Endothelial cell of umbilical vein (primary cell): Measurements from ENCODE around the gene KCP. TPM values are rescaled to one million over a fixed set of nuclear protein-coding genes. Genes with fewer than 3 reads are reported as not detected.

Experiments
- BruUV-seq: library from RNA; stranded (reverse); fragments of 400-500 nt; replicated peaks from 2 replicates; lab custom pipeline; 2021; lab: Mats Ljungman, UMichigan
- CTCF ChIA-PET: fragments of 300-600, 350-600 bp; sonication (Branson Sonifier 250); formaldehyde crosslinking; loops from one replicate; lab custom pipeline; 2021; ENCODE audit warnings: antibody characterized with exemption, inconsistent platforms; lab: Charles Lee
- POLR2A ChIA-PET: fragments of 300-600, 350-600 bp; sonication (Branson Sonifier 250); formaldehyde crosslinking; loops from one replicate; lab custom pipeline; 2021; ENCODE audit warnings: antibody characterized with exemption, inconsistent platforms; lab: Charles Lee
- DNase-seq: peaks from one replicate; pipeline ENCODE4 v3.0.0-alpha.2; 2011; ENCODE audit warnings: low read depth, low spot score
- FAIRE-seq: peaks from 2 replicates; lab custom pipeline; 2011; peaks lifted over from hg19 to GRCh38; lab: Jason Lieb, UNC
- H2AFZ ChIP-seq: 2 replicates; pipeline ENCODE4 v1.6.0; 2012; ENCODE audit warnings: low read depth, low read length, control low read depth, inconsistent platforms
- H3K27ac ChIP-seq: 2 replicates; pipeline ENCODE4 v1.5.1; 2011; ENCODE audit warnings: low read depth, mild to moderate bottlenecking, control low read depth, low read length, moderate library complexity; ENCODE audit not compliant: insufficient read depth
- H3K27me3 ChIP-seq, 2 experiments: 2 replicates each; pipeline versions ENCODE4 v1.6.0 to v1.6.1; 2011; ENCODE audit warnings: low read length in 2 of 2, mixed read lengths in 1 of 2; ENCODE audit not compliant: control insufficient read depth in 2 of 2, insufficient read depth in 2 of 2
- H3K36me3 ChIP-seq, 2 experiments: 2 replicates in 1 of 2; 3 replicates in 1 of 2; pipeline ENCODE4 v1.5.1; 2011; ENCODE audit warnings: low read length in 2 of 2, mild to moderate bottlenecking in 1 of 2, moderate library complexity in 1 of 2; ENCODE audit not compliant: control insufficient read depth in 2 of 2, insufficient read depth in 2 of 2; ENCODE audit errors: extremely low read depth in 1 of 2
- H3K4me1 ChIP-seq: 3 replicates; pipeline ENCODE4 v1.5.1; 2011; ENCODE audit warnings: mild to moderate bottlenecking, low read length; ENCODE audit not compliant: control insufficient read depth, insufficient read depth; ENCODE audit errors: extremely low read depth
- H3K4me2 ChIP-seq: 2 replicates; pipeline ENCODE4 v1.6.1; 2011; ENCODE audit warnings: low read length, control low read depth, mixed read lengths; ENCODE audit not compliant: insufficient read depth
- H3K4me3 ChIP-seq, 3 experiments: fragments of 200-600 bp in 1 of 3; sonication (generic), shearing (Covaris generic) in 1 of 3; replicated peaks in 1 of 3; 2 replicates each; pipeline ENCODE4 v1.5.1; 2011 to 2016; ENCODE audit warnings: control low read depth in 3 of 3, low read length in 3 of 3, mild to moderate bottlenecking in 2 of 3, inconsistent platforms in 1 of 3, low read depth in 1 of 3, moderate library complexity in 1 of 3; ENCODE audit not compliant: insufficient read depth in 1 of 3
- H3K79me2 ChIP-seq: 2 replicates; pipeline ENCODE4 v1.6.0; 2012; ENCODE audit warnings: low read length, inconsistent platforms; ENCODE audit not compliant: control insufficient read depth, insufficient read depth
- H3K9ac ChIP-seq: replicated peaks from 2 replicates; pipeline ENCODE3; 2011; ENCODE audit warnings: low read length, control low read depth; ENCODE audit not compliant: insufficient read depth; ENCODE audit errors: extremely low read depth
- H3K9me1 ChIP-seq: replicated peaks from 3 replicates; pipeline ENCODE4 v1.6.0; 2011; ENCODE audit warnings: mild to moderate bottlenecking, low read length; ENCODE audit not compliant: control insufficient read depth, insufficient read depth; ENCODE audit errors: extremely low read depth
- H3K9me3 ChIP-seq: replicated peaks from 2 replicates; pipeline ENCODE4 v1.5.1; 2012; ENCODE audit warnings: low read length, inconsistent platforms; ENCODE audit not compliant: control insufficient read depth, insufficient read depth
- H4K20me1 ChIP-seq: replicated peaks from 2 replicates; pipeline ENCODE3; 2011; ENCODE audit warnings: mild to moderate bottlenecking, low read length; ENCODE audit not compliant: control insufficient read depth, insufficient read depth; ENCODE audit errors: extremely low read depth
- EZH2 ChIP-seq: IDR thresholded peaks from 2 replicates; pipeline ENCODE4 v1.6.1; 2012; ENCODE audit warnings: borderline replicate concordance, low read depth, mild to moderate bottlenecking, moderate library complexity, low read length, inconsistent platforms; ENCODE audit not compliant: severe bottlenecking
- FOS ChIP-seq: IDR thresholded peaks from 2 replicates; pipeline ENCODE4 v1.6.1; 2011; ENCODE audit warnings: mild to moderate bottlenecking, low read length, moderate library complexity, borderline replicate concordance; ENCODE audit not compliant: insufficient read depth
- GATA2 ChIP-seq: IDR thresholded peaks from 2 replicates; pipeline ENCODE4 v1.7.0; 2011; ENCODE audit warnings: low read depth, mild to moderate bottlenecking, moderate library complexity, mixed read lengths, low read length; ENCODE audit not compliant: insufficient read length, insufficient read depth
- JUN ChIP-seq: IDR thresholded peaks from 2 replicates; pipeline ENCODE4 v1.6.1; 2011; ENCODE audit warnings: borderline replicate concordance, low read depth; ENCODE audit not compliant: insufficient read length, insufficient read depth
- MYC ChIP-seq: IDR thresholded peaks from one replicate; pipeline ENCODE4 v1.6.1; 2011; ENCODE audit warnings: mild to moderate bottlenecking, low read depth, low read length
- POLR2A ChIP-seq: IDR thresholded peaks from 2 replicates; pipeline ENCODE4 v1.6.1; 2012; ENCODE audit warnings: low read depth, mild to moderate bottlenecking, control low read depth, low read length
- POLR2AphosphoS5 ChIP-seq: IDR thresholded peaks from 2 replicates; pipeline ENCODE4 v1.6.1; 2012; ENCODE audit warnings: low read depth, mild to moderate bottlenecking, control low read depth, low read length, moderate library complexity; ENCODE audit not compliant: insufficient read depth
- dilution Hi-C: fragments of 300-500 bp; cut with MboI; formaldehyde crosslinking; loops from one replicate; pipeline ENCODE4 v1.15.0; 2019; ENCODE audit warnings: low sequenced_read_pairs; ENCODE audit not compliant: extremely low pct_ligation_motif_present
- intact Hi-C: fragments of 100-400 bp; cut with micrococcal nuclease; formaldehyde crosslinking; loops from one replicate; pipeline ENCODE4 v1.10.0; 2022
- polyA plus RNA-seq, 4 experiments: library from polyadenylated mRNA; depleted of rRNA in 3 of 4; stranded (reverse) in 3 of 4; unstranded in 1 of 4; fragments of >200 nt; gene quantifications; 2 replicates each; pipeline versions ENCODE4 v1.2.1 to v1.2.3, GENCODE V29; 2011 to 2012; ENCODE audit warnings: missing spikeins in 1 of 4
- total RNA-seq: library from RNA; stranded (reverse); gene quantifications from 2 replicates; pipeline ENCODE4 v1.2.3, GENCODE V29; 2021
- TF ChIP-seq, protein P1 (sequence below), 2 donors: IDR thresholded peaks; 1 replicate in 1 of 2; 2 replicates in 1 of 2; pipeline ENCODE4 v1.5.1; 2011; ENCODE audit warnings: low read length in 2 of 2, mild to moderate bottlenecking in 2 of 2, moderate library complexity in 2 of 2, control low read depth in 1 of 2, inconsistent platforms in 1 of 2, low read depth in 1 of 2; ENCODE audit not compliant: insufficient read depth in 1 of 2; ENCODE audit errors: extremely low read depth in 1 of 2

Gene KCP
- total and polyA plus RNA-seq, 2 donors (not counting 3 experiments of a cell fraction or from before 2014, with no cell fraction given) = not detected

DNA sequence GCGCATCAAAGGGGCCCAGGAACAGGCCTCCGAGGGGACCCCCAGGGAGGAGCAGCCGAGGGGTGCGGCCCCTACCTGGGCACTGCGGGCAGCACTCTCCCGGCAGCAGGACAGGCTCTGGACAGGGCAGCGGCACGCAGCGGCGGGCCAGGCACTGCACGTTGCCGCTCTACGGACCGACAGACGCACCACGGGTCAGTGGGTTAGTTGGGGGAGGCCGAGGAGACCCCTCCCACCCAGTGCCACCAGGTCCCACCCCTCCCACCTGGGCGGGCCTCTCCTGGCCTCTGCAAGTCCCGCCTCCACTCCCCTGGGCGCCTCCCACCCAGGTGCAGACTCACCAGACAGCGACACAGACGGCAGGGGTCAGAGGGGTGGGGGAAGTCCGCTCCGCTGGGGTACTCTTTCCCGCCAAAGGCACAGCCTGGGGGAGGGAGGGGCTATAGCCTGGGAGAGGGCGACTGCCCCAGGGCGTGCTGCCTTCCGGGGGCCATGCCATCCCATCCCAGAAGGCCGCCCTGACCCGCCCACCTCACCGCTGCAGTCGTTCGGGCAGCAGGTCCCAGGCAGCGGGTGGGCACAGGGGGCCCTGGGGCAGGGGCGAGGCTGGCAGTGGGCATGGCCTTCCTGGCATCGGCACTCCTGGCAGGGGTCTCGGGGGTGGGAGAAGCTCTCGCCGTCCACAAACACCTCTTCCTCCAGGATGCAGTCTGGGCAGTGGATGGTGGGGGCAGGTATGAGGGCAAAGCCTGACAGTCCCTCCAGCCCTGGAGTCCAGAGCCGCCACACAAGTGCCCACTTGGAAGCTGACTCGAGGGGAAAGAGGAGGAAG, 19.2 kb downstream of the KCP start:
- Histone ChIP-seq H3K27me3 (peaks cover 6 to 14% of the 10 kb centered on the region in 2 experiments), H2AFZ (peak overlapping the region; percentile 22), H3K4me1 (no peaks in the 10 kb centered on the region), H3K79me2 (no peaks in the 10 kb centered on the region), H3K27ac (no peak overlapping the region), H4K20me1 (no peaks in the 10 kb centered on the region), H3K9me1 (no peaks in the 10 kb centered on the region), H3K36me3 (no peaks in the 10 kb centered on the region), H3K4me3 (no peak overlapping the region), H3K9me3 (no peaks in the 10 kb centered on the region), H3K4me2 (no peak overlapping the region), H3K9ac (no peak overlapping the region)
- ChIA-PET POLR2A (no interaction called here), CTCF (interaction anchor here (0.8 kb wide), 1 partner anchor 200 kb away, joined by 4 read pairs; no protein-coding TSS in a partner anchor)
- dilution Hi-C loops (no loop called here), intact Hi-C loops (no loop called here)
- TF ChIP-seq POLR2AphosphoS5 (no peak), EZH2 (no peak), JUN (no peak), MYC (no peak), FOS (no peak), POLR2A (no peak), GATA2 (no peak)
- TF ChIP-seq, protein P1, sequence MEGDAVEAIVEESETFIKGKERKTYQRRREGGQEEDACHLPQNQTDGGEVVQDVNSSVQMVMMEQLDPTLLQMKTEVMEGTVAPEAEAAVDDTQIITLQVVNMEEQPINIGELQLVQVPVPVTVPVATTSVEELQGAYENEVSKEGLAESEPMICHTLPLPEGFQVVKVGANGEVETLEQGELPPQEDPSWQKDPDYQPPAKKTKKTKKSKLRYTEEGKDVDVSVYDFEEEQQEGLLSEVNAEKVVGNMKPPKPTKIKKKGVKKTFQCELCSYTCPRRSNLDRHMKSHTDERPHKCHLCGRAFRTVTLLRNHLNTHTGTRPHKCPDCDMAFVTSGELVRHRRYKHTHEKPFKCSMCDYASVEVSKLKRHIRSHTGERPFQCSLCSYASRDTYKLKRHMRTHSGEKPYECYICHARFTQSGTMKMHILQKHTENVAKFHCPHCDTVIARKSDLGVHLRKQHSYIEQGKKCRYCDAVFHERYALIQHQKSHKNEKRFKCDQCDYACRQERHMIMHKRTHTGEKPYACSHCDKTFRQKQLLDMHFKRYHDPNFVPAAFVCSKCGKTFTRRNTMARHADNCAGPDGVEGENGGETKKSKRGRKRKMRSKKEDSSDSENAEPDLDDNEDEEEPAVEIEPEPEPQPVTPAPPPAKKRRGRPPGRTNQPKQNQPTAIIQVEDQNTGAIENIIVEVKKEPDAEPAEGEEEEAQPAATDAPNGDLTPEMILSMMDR (IDR thresholded peaks at IDR 0.05; ENCODE audit: extremely low read depth in 1 of 2, insufficient read depth in 1 of 2, low read depth in 1 of 2, low read length in 2 of 2) = peak in 1 of 2 donors; percentile 14
- no TSS peak for BruUV-seq
- FAIRE-seq (no peak), DNase-seq (no peak)
